Stimulated activated CD4-positive, alpha-beta T cell treated with anti-CD3 and anti-CD28 coated beads, Interleukin-4, amount 100 ng/mL, for 48 hours (primary cell): Measurements from ENCODE around the gene ARRB2.

Source experiments
- DNase-seq, 2 donors: peaks; one replicate each; pipeline ENCODE4 v3.0.0-alpha.2; 2020; ENCODE audit warnings: low read depth in 2 of 2

ARRB2 gene

GRCh38 chr17:4753392-4753791 lies 43.0 kb downstream of the ARRB2 start:
- no peak for DNase-seq

DNA sequence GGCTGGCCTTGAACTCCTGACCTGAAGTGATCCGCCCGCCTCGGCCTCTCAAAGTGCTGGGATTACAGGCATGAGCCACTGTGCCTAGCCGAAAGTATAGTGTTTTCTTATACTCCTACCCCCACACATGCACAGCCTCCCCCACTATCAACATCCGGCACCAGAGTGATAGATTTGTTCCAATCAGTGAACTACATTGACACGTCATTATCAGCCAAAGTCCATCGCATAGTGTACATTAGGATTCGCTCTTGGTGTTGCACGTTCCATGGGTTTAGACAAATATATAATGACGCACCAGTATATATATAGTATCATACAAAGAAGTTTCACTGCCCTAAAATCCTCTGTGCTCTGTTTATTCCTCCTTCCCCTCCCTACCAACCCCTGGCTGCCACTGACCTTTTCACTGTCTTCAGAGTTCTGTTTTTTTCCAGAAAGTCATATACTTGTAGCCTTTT lies 49.4 kb downstream of the ARRB2 start:
- DNase-seq, result no peak

- DNase-seq, result no peak
Measured at GRCh38 chr17:4764595-4764994, 54.2 kb downstream of the ARRB2 start.

DNA sequence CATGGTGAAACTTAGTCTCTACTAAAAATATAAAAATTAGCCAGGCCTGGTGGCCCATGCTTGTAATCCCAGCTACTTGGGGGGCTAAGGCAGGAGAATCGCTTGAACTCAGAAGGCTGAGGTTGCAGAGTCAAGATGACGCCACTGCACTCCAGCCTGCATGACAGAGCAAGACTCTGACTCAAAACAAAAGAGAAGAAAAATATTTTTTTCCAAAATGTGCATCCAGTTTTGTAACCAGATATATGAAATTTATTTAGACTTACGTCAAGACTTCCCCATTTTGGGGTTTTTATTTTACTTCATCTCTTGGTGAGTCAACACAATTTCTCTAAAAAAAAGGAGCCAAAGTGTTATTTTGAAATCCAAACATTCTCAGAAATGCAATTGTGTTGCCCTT lies 55.8 kb downstream of the ARRB2 start:
- DNase-seq, result no peak

GRCh38 chr17:4766723-4767122 lies 56.3 kb downstream of the ARRB2 start:
- no peak for DNase-seq

GRCh38 chr17:4768298-4768697 lies 57.9 kb downstream of the ARRB2 start:
- DNase-seq, result no peak

GRCh38 chr17:4769628-4770027 lies 59.2 kb downstream of the ARRB2 start:
- DNase-seq, result no peak
